Endothelial cell of umbilical vein (primary cell): ENCODE results near the gene PASK. TPM values are rescaled to one million over a fixed set of nuclear protein-coding genes. Genes with fewer than 3 reads are reported as not detected.

Experiments used
- BruUV-seq: library from RNA; stranded (reverse); fragments of 400-500 nt; replicated peaks from 2 replicates; lab custom pipeline; 2021; lab: Mats Ljungman, UMichigan
- CTCF ChIA-PET: fragments of 300-600, 350-600 bp; sonication (Branson Sonifier 250); formaldehyde crosslinking; loops from one replicate; lab custom pipeline; 2021; ENCODE audit warnings: antibody characterized with exemption, inconsistent platforms; lab: Charles Lee
- POLR2A ChIA-PET: fragments of 300-600, 350-600 bp; sonication (Branson Sonifier 250); formaldehyde crosslinking; loops from one replicate; lab custom pipeline; 2021; ENCODE audit warnings: antibody characterized with exemption, inconsistent platforms; lab: Charles Lee
- DNase-seq: peaks from one replicate; pipeline ENCODE4 v3.0.0-alpha.2; 2011; ENCODE audit warnings: low read depth, low spot score
- FAIRE-seq: peaks from 2 replicates; lab custom pipeline; 2011; peaks lifted over from hg19 to GRCh38; lab: Jason Lieb, UNC
- H2AFZ ChIP-seq: 2 replicates; pipeline ENCODE4 v1.6.0; 2012; ENCODE audit warnings: low read depth, low read length, control low read depth, inconsistent platforms
- H3K27ac ChIP-seq: 2 replicates; pipeline ENCODE4 v1.5.1; 2011; ENCODE audit warnings: low read depth, mild to moderate bottlenecking, control low read depth, low read length, moderate library complexity; ENCODE audit not compliant: insufficient read depth
- H3K27me3 ChIP-seq, 2 experiments: 2 replicates each; pipeline versions ENCODE4 v1.6.0 to v1.6.1; 2011; ENCODE audit warnings: low read length in 2 of 2, mixed read lengths in 1 of 2; ENCODE audit not compliant: control insufficient read depth in 2 of 2, insufficient read depth in 2 of 2
- H3K36me3 ChIP-seq, 2 experiments: 2 replicates in 1 of 2; 3 replicates in 1 of 2; pipeline ENCODE4 v1.5.1; 2011; ENCODE audit warnings: low read length in 2 of 2, mild to moderate bottlenecking in 1 of 2, moderate library complexity in 1 of 2; ENCODE audit not compliant: control insufficient read depth in 2 of 2, insufficient read depth in 2 of 2; ENCODE audit errors: extremely low read depth in 1 of 2
- H3K4me1 ChIP-seq: 3 replicates; pipeline ENCODE4 v1.5.1; 2011; ENCODE audit warnings: mild to moderate bottlenecking, low read length; ENCODE audit not compliant: control insufficient read depth, insufficient read depth; ENCODE audit errors: extremely low read depth
- H3K4me2 ChIP-seq: 2 replicates; pipeline ENCODE4 v1.6.1; 2011; ENCODE audit warnings: low read length, control low read depth, mixed read lengths; ENCODE audit not compliant: insufficient read depth
- H3K4me3 ChIP-seq, 3 experiments: fragments of 200-600 bp in 1 of 3; sonication (generic), shearing (Covaris generic) in 1 of 3; replicated peaks in 1 of 3; 2 replicates each; pipeline ENCODE4 v1.5.1; 2011 to 2016; ENCODE audit warnings: control low read depth in 3 of 3, low read length in 3 of 3, mild to moderate bottlenecking in 2 of 3, inconsistent platforms in 1 of 3, low read depth in 1 of 3, moderate library complexity in 1 of 3; ENCODE audit not compliant: insufficient read depth in 1 of 3
- H3K79me2 ChIP-seq: 2 replicates; pipeline ENCODE4 v1.6.0; 2012; ENCODE audit warnings: low read length, inconsistent platforms; ENCODE audit not compliant: control insufficient read depth, insufficient read depth
- H3K9ac ChIP-seq: replicated peaks from 2 replicates; pipeline ENCODE3; 2011; ENCODE audit warnings: low read length, control low read depth; ENCODE audit not compliant: insufficient read depth; ENCODE audit errors: extremely low read depth
- H3K9me1 ChIP-seq: replicated peaks from 3 replicates; pipeline ENCODE4 v1.6.0; 2011; ENCODE audit warnings: mild to moderate bottlenecking, low read length; ENCODE audit not compliant: control insufficient read depth, insufficient read depth; ENCODE audit errors: extremely low read depth
- H3K9me3 ChIP-seq: replicated peaks from 2 replicates; pipeline ENCODE4 v1.5.1; 2012; ENCODE audit warnings: low read length, inconsistent platforms; ENCODE audit not compliant: control insufficient read depth, insufficient read depth
- H4K20me1 ChIP-seq: replicated peaks from 2 replicates; pipeline ENCODE3; 2011; ENCODE audit warnings: mild to moderate bottlenecking, low read length; ENCODE audit not compliant: control insufficient read depth, insufficient read depth; ENCODE audit errors: extremely low read depth
- FOS ChIP-seq: IDR thresholded peaks from 2 replicates; pipeline ENCODE4 v1.6.1; 2011; ENCODE audit warnings: mild to moderate bottlenecking, low read length, moderate library complexity, borderline replicate concordance; ENCODE audit not compliant: insufficient read depth
- GATA2 ChIP-seq: IDR thresholded peaks from 2 replicates; pipeline ENCODE4 v1.7.0; 2011; ENCODE audit warnings: low read depth, mild to moderate bottlenecking, moderate library complexity, mixed read lengths, low read length; ENCODE audit not compliant: insufficient read length, insufficient read depth
- MYC ChIP-seq: IDR thresholded peaks from one replicate; pipeline ENCODE4 v1.6.1; 2011; ENCODE audit warnings: mild to moderate bottlenecking, low read depth, low read length
- POLR2A ChIP-seq: IDR thresholded peaks from 2 replicates; pipeline ENCODE4 v1.6.1; 2012; ENCODE audit warnings: low read depth, mild to moderate bottlenecking, control low read depth, low read length
- POLR2AphosphoS5 ChIP-seq: IDR thresholded peaks from 2 replicates; pipeline ENCODE4 v1.6.1; 2012; ENCODE audit warnings: low read depth, mild to moderate bottlenecking, control low read depth, low read length, moderate library complexity; ENCODE audit not compliant: insufficient read depth
- dilution Hi-C: fragments of 300-500 bp; cut with MboI; formaldehyde crosslinking; loops from one replicate; pipeline ENCODE4 v1.15.0; 2019; ENCODE audit warnings: low sequenced_read_pairs; ENCODE audit not compliant: extremely low pct_ligation_motif_present
- intact Hi-C: fragments of 100-400 bp; cut with micrococcal nuclease; formaldehyde crosslinking; loops from one replicate; pipeline ENCODE4 v1.10.0; 2022
- polyA plus RNA-seq, 4 experiments: library from polyadenylated mRNA; depleted of rRNA in 3 of 4; stranded (reverse) in 3 of 4; unstranded in 1 of 4; fragments of >200 nt; gene quantifications; 2 replicates each; pipeline versions ENCODE4 v1.2.1 to v1.2.3, GENCODE V29; 2011 to 2012; ENCODE audit warnings: missing spikeins in 1 of 4
- total RNA-seq: library from RNA; stranded (reverse); gene quantifications from 2 replicates; pipeline ENCODE4 v1.2.3, GENCODE V29; 2021
- TF ChIP-seq, protein P1 (sequence below), 2 donors: IDR thresholded peaks; 1 replicate in 1 of 2; 2 replicates in 1 of 2; pipeline ENCODE4 v1.5.1; 2011; ENCODE audit warnings: low read length in 2 of 2, mild to moderate bottlenecking in 2 of 2, moderate library complexity in 2 of 2, control low read depth in 1 of 2, inconsistent platforms in 1 of 2, low read depth in 1 of 2; ENCODE audit not compliant: insufficient read depth in 1 of 2; ENCODE audit errors: extremely low read depth in 1 of 2

Gene PASK
- total and polyA plus RNA-seq, 2 donors (not counting 3 experiments of a cell fraction or from before 2014, with no cell fraction given), result 5.7 to 17.3 TPM

DNA sequence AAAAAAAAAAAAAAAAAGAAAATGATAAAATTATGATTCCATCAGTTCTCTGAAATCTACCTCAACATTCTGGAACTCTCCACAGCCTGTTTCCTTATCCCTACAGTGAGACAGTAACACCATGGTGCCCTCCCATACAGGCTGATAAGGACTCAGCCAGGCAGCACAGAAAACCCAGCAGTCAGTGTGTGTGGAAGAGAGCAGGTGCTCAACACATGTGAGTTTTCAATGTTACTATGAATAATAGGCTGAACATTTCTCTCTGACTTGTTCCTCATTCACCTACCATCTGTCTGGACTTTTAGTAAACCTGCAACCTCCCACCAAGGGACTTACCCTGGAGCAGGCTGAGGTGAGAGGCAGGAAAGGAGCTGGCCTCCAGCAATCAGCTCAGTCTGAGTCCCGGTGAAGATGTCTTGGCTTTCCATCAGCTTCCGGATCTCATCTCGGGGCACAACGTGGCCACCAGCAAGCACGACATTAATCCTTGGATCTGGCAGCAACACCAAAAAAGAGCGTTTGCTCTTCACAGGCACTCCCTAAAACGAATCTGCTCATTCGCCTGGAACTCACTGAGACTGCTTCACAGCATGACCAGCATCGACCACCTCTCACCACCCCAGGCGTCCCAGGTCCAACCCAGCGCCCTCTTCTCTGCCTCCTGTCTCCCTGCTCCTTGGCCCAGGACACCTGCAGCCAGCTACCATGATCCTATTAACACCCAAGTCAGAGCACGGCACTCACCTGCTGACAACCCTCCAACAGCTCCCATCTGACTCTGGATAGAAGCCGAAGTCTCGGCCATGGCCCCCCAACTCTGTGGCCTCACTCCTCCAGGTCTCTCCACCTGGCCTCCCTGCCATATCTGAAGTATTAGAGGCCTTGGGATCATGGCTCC, 16.5 kb downstream of the PASK start:
- Histone ChIP-seq H2AFZ (no peak overlapping the region), H3K9ac (no peak overlapping the region), H3K4me3 (no peak overlapping the region), H3K9me3 (no peaks in the 10 kb centered on the region), H3K27me3 (no peaks in the 10 kb centered on the region), H3K4me2 (no peak overlapping the region), H3K79me2 (no peaks in the 10 kb centered on the region), H3K27ac (no peak overlapping the region), H3K9me1 (no peaks in the 10 kb centered on the region), H3K4me1 (no peaks in the 10 kb centered on the region), H4K20me1 (no peaks in the 10 kb centered on the region), H3K36me3 (peaks cover 0 to 3% of the 10 kb centered on the region in 2 experiments)
- DNase-seq (no peak), FAIRE-seq (no peak)
- intact Hi-C loops, result no loop called here
- BruUV-seq, result no TSS peak
- dilution Hi-C loops, result no loop called here
- POLR2A ChIA-PET, result no interaction called here
- CTCF ChIA-PET, result no interaction called here
- TF ChIP-seq GATA2 (no peak), FOS (no peak), POLR2AphosphoS5 (no peak), POLR2A (no peak), MYC (no peak)
- TF ChIP-seq, protein P1, sequence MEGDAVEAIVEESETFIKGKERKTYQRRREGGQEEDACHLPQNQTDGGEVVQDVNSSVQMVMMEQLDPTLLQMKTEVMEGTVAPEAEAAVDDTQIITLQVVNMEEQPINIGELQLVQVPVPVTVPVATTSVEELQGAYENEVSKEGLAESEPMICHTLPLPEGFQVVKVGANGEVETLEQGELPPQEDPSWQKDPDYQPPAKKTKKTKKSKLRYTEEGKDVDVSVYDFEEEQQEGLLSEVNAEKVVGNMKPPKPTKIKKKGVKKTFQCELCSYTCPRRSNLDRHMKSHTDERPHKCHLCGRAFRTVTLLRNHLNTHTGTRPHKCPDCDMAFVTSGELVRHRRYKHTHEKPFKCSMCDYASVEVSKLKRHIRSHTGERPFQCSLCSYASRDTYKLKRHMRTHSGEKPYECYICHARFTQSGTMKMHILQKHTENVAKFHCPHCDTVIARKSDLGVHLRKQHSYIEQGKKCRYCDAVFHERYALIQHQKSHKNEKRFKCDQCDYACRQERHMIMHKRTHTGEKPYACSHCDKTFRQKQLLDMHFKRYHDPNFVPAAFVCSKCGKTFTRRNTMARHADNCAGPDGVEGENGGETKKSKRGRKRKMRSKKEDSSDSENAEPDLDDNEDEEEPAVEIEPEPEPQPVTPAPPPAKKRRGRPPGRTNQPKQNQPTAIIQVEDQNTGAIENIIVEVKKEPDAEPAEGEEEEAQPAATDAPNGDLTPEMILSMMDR (IDR thresholded peaks at IDR 0.05; ENCODE audit: extremely low read depth in 1 of 2, insufficient read depth in 1 of 2, low read depth in 1 of 2, low read length in 2 of 2), result no peak
